Measurements from ENCODE around the gene TTC39C.

- TF ChIP-seq POLR2A (IDR thresholded peaks at IDR 0.05; ENCODE audit: extremely low read depth, insufficient read length): no peak
- TF ChIP-seq MAX (IDR thresholded peaks at IDR 0.05; ENCODE audit: low read depth, low read length): peak; percentile 94
- TF ChIP-seq, protein P1, sequence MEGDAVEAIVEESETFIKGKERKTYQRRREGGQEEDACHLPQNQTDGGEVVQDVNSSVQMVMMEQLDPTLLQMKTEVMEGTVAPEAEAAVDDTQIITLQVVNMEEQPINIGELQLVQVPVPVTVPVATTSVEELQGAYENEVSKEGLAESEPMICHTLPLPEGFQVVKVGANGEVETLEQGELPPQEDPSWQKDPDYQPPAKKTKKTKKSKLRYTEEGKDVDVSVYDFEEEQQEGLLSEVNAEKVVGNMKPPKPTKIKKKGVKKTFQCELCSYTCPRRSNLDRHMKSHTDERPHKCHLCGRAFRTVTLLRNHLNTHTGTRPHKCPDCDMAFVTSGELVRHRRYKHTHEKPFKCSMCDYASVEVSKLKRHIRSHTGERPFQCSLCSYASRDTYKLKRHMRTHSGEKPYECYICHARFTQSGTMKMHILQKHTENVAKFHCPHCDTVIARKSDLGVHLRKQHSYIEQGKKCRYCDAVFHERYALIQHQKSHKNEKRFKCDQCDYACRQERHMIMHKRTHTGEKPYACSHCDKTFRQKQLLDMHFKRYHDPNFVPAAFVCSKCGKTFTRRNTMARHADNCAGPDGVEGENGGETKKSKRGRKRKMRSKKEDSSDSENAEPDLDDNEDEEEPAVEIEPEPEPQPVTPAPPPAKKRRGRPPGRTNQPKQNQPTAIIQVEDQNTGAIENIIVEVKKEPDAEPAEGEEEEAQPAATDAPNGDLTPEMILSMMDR (IDR thresholded peaks at IDR 0.05; ENCODE audit: low read depth, low read length): peak; percentile 61
These were observed 104.4 kb downstream of the TTC39C start for GRCh38 chr18:24118750-24119577.

All from NB4 (cell line).